Measurements from ENCODE around the gene DOCK1. TPM values are rescaled to one million over a fixed set of nuclear protein-coding genes. Genes with fewer than 3 reads are reported as not detected.
A peak's percentile ranks its signal among the peaks of the same experiment; 100 is the strongest.

The DOCK1 gene
- total and polyA plus RNA-seq, 8 donors, result 46.4 to 77.7 (median 71.3) TPM

GRCh38 chr10:127069436-127069835 is 164.2 kb downstream of the DOCK1 start:
- H3K4me1 ChIP-seq, result no peaks in the 10 kb centered on the region
- H3K36me3 ChIP-seq, result peaks cover 0 to 45% of the 10 kb centered on the region in 2 donors
- no peak overlapping the region for H3K27ac ChIP-seq
- no peaks in the 10 kb centered on the region for H3K27me3 ChIP-seq
- ATAC-seq (no peak), DNase-seq (no peak)
- intact Hi-C loops (cut with DNase I), result no loop called here
- no peaks in the 10 kb centered on the region for H3K9me3 ChIP-seq
- no peak overlapping the region for H3K4me3 ChIP-seq
- TF ChIP-seq, protein P1, sequence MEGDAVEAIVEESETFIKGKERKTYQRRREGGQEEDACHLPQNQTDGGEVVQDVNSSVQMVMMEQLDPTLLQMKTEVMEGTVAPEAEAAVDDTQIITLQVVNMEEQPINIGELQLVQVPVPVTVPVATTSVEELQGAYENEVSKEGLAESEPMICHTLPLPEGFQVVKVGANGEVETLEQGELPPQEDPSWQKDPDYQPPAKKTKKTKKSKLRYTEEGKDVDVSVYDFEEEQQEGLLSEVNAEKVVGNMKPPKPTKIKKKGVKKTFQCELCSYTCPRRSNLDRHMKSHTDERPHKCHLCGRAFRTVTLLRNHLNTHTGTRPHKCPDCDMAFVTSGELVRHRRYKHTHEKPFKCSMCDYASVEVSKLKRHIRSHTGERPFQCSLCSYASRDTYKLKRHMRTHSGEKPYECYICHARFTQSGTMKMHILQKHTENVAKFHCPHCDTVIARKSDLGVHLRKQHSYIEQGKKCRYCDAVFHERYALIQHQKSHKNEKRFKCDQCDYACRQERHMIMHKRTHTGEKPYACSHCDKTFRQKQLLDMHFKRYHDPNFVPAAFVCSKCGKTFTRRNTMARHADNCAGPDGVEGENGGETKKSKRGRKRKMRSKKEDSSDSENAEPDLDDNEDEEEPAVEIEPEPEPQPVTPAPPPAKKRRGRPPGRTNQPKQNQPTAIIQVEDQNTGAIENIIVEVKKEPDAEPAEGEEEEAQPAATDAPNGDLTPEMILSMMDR (IDR thresholded peaks at IDR 0.05), result no peak

- Histone ChIP-seq H3K9me3 (no peaks in the 10 kb centered on the region), H3K27ac (no peak overlapping the region), H3K4me3 (no peak overlapping the region), H3K4me1 (no peaks in the 10 kb centered on the region), H3K27me3 (no peaks in the 10 kb centered on the region), H3K36me3 (peaks cover 0 to 36% of the 10 kb centered on the region in 2 donors)
- intact Hi-C loops (cut with DNase I), result no loop called here
- TF ChIP-seq, protein P1 (IDR thresholded peaks at IDR 0.05), result no peak
- DNase-seq (no peak), ATAC-seq (peak; percentile 90)
Observed at GRCh38 chr10:127071126-127071525, 165.9 kb downstream of the DOCK1 start.

DNA sequence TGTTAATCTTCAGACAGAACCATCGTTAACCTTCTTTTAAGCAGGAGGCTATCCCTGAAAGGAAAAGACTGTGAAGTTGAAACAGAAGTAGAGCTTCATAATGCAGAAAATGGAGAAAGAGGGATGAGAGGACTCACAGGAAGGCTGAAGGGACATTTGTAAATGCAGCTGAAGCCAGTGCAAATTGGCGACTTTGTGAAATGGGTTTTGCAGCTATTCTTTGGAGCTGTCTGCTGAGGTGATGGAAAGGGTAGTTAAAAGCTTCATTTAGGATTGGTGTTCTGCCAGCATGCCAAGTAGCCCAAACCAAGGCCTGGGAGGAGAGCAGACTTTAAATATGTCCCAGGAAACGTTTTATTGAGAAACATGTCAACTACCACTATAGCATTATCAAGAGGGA is 168.4 kb downstream of the DOCK1 start:
- H3K4me3 ChIP-seq, result no peak overlapping the region
- no peaks in the 10 kb centered on the region for H3K4me1 ChIP-seq
- no peaks in the 10 kb centered on the region for H3K27me3 ChIP-seq
- intact Hi-C loops (cut with DNase I), result no loop called here
- H3K9me3 ChIP-seq, result no peaks in the 10 kb centered on the region
- peaks cover 0 to 30% of the 10 kb centered on the region in 2 donors for H3K36me3 ChIP-seq
- DNase-seq, result no peak
- TF ChIP-seq, protein P1 (IDR thresholded peaks at IDR 0.05), result no peak
- no peak overlapping the region for H3K27ac ChIP-seq
- ATAC-seq, result no peak

DNA sequence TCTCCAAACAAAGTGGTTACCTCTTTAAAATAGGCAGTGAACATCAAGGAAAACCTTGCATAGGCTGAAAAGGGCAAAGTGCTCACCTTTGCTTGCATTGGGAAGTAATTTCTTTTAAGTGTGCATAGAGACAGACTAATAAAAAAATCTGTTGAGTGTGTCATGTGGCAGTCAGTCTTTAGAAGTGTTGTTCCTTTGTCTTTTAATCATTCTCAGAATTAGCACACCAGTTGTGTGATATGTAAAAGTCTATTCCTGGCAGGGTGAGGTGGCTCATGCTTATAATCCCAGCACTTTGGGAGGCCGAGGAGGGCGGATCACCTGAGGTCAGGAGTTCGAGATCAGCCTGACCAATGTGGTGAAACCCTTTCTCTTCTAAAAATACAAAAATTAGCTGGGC is 174.2 kb downstream of the DOCK1 start:
- TF ChIP-seq, protein P1 (IDR thresholded peaks at IDR 0.05), result no peak
- intact Hi-C loops (cut with DNase I), result no loop called here
- ATAC-seq, result no peak
- Histone ChIP-seq H3K36me3 (peaks cover 0 to 8% of the 10 kb centered on the region in 2 donors), H3K27ac (no peak overlapping the region), H3K27me3 (no peaks in the 10 kb centered on the region), H3K9me3 (no peaks in the 10 kb centered on the region), H3K4me1 (no peaks in the 10 kb centered on the region), H3K4me3 (no peak overlapping the region)
- DNase-seq, result no peak

DNA sequence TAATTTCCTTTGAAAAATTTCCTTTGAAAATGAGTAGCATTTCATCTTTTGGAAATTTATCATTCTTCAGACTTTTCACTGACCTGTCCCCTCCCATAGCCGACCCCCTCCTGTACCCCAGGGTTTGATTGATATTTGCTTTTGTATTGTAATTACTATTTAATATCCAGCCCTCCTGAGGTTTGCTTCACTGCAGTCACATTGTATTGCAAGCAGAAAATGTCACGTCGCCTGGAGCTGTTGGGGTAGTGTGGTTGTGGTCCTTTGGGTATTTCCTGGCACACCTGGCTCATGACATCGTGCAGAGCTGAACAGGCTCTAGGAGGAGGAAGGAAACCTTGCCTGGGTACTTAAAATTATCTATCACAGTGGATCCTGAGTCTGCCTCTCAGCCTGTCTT is 175.1 kb downstream of the DOCK1 start:
- DNase-seq (no peak), ATAC-seq (no peak)
- peaks cover 0 to 8% of the 10 kb centered on the region in 2 donors for H3K36me3 ChIP-seq
- H3K4me1 ChIP-seq, result no peaks in the 10 kb centered on the region
- no peak overlapping the region for H3K4me3 ChIP-seq
- TF ChIP-seq, protein P1 (IDR thresholded peaks at IDR 0.05), result no peak
- H3K27me3 ChIP-seq, result no peaks in the 10 kb centered on the region
- intact Hi-C loops (cut with DNase I), result no loop called here
- H3K9me3 ChIP-seq, result no peaks in the 10 kb centered on the region
- no peak overlapping the region for H3K27ac ChIP-seq
